ENCODE results near the gene KIF18B.
"Not testable (repeated sequence)": the region's sequence is repeated elsewhere in the genome, so short reads cannot be mapped to it uniquely, and the experiment has no call there.

The KIF18B gene

GRCh38 chr17:44969144-44969780 lies 21.7 kb upstream of the KIF18B start:
- DNase-seq = no peak

- peak; percentile 88 for DNase-seq
Observed at GRCh38 chr17:44968225-44969143, 20.9 kb upstream of the KIF18B start, which contains the start of gene C1QL1. Gene C1QL1 (minus strand): TSS chr17:44968303. CDS start chr17:44968048, 255 bp downstream.

GRCh38 chr17:44967907-44968224 lies 20.3 kb upstream of the KIF18B start:
- no peak for DNase-seq

- DNase-seq = no peak
Observed at GRCh38 chr17:44967026-44967906, 19.7 kb upstream of the KIF18B start.

- no peak for DNase-seq
Observed at GRCh38 chr17:44966348-44967025, 18.9 kb upstream of the KIF18B start.

GRCh38 chr17:44965481-44966234 lies 18.1 kb upstream of the KIF18B start:
- DNase-seq = no peak

- no peak for DNase-seq
Observed at GRCh38 chr17:44961921-44962350, 14.4 kb upstream of the KIF18B start.

- DNase-seq = peak; percentile 9
Observed at GRCh38 chr17:44960691-44961090, 13.1 kb upstream of the KIF18B start.

- DNase-seq = peak; percentile 7
Observed at GRCh38 chr17:44959821-44960531, 12.4 kb upstream of the KIF18B start.

- DNase-seq = peak; percentile 8
Observed at GRCh38 chr17:44956998-44957981, 9.7 kb upstream of the KIF18B start.

- DNase-seq = peak; percentile 13
Observed at GRCh38 chr17:44955674-44956425, 8.3 kb upstream of the KIF18B start.

GRCh38 chr17:44952946-44953475 lies 5.4 kb upstream of the KIF18B start:
- no peak for DNase-seq

GRCh38 chr17:44948315-44948795 lies 782 bp upstream of the KIF18B start:
- DNase-seq = no peak

- not testable (repeated sequence) for DNase-seq
Observed at GRCh38 chr17:44945652-44946051, 1.9 kb downstream of the KIF18B start.

- DNase-seq = no peak
Observed at GRCh38 chr17:44942456-44942855, 5.1 kb downstream of the KIF18B start.

- DNase-seq = no peak
Observed at GRCh38 chr17:44941712-44942331, 5.8 kb downstream of the KIF18B start.

- no peak for DNase-seq
Observed at GRCh38 chr17:44940768-44941167, 6.8 kb downstream of the KIF18B start.

GRCh38 chr17:44940317-44940716 lies 7.3 kb downstream of the KIF18B start:
- no peak for DNase-seq

Measured in CD4-positive, alpha-beta T cell treated with Interleukin-15 for 1 hour (primary cell).